GM21526 (cell line): Measurements from ENCODE around the gene VPS35.
"Not testable (repeated sequence)": the region's sequence is repeated elsewhere in the genome, so short reads cannot be mapped to it uniquely, and the experiment has no call there.

Source experiments
- ATAC-seq: cut with Tn5 transposase; IDR thresholded peaks from one replicate; pipeline ENCODE4 v1.9.1; 2021; ENCODE audit warnings: moderate library complexity; ENCODE audit not compliant: unreplicated experiment, low FRiP score

Gene VPS35

DNA sequence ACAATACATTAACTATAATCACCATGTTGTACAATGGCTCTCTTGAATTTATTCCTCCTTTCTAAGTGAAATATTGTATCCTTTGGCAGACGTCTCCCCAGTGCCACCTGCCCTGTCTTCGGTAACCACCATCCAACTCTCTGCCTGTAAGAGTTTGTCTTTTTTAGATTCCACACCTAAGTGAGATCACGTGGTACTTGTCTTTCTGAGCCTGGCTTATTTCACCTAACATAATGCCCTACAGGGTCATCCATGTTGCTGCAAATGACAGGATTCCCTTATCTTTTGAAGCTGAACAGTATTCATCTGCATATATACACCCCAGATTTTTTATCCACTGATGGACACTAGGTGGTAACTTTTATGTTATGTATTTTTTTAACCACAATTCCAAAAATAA is 24.7 kb upstream of the VPS35 start:
- ATAC-seq = no peak

DNA sequence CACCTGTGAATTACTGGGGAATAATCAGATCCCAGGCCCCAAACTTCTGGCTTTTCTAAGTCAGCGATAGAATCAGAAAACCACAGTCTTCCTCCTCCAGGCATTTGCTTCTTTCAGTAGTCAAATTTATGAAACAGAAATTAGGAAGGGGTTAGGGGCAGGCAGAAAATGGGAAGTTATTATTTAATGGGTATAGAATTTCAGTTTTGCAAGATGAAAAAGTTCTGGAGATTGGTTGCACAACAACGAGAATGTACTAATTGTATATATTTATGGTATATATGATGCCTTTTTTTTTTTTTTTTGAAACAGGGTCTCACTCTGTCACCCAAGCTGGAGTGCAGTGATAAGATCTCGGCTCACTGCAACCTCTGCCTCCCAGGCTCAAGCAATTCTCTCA is 23.9 kb upstream of the VPS35 start:
- ATAC-seq = no peak

DNA sequence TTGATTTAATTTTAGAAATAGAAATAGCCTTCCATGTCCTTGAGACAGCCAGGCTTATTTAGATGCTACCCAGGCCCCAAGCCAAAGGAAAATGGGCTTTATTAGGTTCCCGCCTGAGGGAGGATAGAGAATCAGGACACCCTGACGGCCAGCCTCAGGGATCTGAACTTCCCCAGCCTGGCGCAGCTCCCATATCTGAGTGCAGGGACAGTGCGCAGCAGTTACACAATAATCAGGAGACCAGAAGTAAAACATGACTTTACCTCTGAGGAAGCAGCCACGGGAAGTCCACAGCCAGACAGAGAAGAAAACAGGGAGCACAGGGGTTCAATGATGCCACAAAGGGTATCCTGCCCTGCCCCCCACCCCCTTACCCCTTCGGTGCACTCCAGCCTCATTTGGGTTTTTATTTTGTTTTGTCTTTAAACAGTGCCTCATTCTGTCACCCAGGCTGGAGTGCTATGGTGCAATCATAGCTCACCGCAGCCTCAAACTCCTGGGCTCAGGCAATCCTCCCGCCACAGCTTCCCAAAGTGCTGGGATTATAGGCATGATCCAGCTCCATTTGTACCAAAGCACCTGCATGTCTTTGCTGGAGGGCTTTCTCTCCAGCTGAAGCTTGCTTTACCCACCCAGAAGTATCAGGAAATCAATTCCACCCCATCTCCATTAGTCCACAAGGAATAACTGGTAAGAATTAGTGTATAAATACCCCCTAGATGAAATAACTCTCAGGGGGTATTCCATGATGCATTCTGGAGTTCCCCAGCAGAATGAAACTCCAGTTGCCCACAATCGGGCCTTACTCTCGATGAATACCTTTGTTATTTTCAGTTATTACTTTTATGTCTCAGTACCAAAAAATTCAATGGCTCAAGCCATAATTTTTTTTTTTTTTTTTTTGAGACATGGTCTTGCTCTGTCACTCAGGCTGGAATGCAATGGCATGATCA is 22.4 kb upstream of the VPS35 start:
- ATAC-seq = no peak

DNA sequence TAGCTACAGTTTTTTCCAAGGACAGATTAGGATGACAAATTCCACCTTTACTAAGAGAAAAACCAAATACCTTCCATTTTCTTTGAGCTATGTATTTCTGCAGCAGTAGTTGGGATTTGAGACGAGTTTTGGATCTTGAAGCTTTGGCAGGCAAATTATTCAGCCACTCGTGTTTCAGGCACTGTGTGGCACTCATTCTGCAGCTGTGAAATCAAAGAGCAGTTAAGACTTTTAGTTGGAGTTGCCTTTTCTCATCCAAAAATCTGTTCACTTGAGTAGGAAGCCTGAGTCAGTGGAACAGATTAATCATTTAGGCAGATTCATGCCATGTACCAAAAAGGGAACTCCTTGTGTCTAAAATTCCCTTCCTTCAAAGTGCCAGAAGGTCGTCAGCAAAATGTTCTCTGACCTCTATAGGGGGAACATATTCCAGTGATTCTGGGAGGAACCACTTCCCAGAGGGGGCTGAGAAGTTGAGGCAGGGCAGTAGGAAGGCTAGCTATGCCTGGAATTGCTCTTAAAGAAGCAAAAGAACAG is 20.6 kb upstream of the VPS35 start:
- no peak for ATAC-seq

DNA sequence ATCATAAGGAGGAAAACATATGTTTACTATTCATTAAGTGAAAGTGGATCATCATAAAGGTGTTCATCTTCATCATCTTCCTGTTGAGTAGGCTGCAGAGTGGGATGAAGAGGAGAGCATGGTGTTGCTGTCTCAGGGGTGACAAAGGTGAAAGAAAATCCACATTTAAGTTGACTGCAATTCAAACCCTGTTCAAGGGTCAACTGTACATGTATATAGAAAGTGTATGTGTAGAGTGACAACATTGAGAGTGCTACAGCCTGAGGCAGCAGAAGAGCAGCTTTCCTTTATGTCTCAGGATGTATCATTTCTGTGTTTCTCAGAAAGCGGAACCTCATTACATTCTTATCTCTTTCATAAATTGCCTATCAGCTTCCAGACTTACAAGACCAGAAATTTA is 17.7 kb upstream of the VPS35 start:
- ATAC-seq = no peak

DNA sequence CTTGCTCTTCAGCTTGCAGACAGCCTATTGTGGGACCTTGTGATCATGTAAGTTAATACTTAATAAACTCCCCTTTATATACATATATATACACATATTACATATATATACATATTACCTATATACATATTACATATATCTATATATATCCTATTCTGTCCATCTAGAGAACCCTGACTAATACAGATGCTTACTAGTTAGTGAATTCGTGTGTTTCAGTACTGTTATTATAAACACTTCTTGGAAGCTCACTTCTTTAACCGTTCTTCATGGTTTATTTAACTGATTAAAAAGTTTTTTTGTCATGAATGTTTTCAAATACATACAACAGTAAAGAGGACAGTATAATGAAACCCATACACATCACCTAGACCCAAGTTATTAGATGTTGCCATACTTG is 13.1 kb upstream of the VPS35 start:
- no peak for ATAC-seq

DNA sequence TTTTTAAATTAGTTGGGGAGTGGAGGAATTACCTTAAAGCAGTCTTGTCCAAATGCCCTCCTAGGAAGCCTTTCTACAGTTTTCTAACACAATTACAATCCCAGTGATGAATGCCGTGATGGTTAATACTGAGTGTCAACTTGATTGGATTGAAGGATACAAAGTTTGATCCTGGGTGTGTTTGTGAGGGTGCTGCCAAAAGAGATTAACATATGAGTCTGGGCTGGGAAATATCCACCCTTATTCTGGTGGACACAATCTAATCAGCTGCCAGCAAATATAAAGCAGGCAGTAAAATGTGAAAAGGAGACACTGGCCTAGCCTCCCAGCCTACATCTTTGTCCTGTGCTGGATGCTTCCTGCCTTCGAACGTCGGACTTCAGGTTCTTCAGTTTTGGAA is 12.6 kb upstream of the VPS35 start:
- no peak for ATAC-seq

DNA sequence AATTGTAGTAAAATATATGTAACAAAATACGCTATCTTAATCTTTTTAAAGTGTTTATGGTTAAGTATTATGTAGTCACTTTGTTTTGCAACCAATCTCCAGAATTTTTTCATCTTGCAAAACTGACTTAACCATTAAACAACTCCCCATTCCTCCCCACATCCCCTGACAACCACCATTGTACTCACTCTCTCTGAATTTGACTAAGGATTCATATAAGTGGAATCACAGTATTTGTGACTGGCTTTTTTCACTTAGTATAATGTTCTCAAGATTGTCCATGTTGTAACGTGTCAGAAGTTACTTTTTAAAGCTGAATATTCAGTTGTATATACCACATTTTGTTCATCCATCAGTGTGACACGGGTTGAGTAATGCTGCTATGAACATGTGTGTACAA is 11.1 kb upstream of the VPS35 start:
- no peak for ATAC-seq

DNA sequence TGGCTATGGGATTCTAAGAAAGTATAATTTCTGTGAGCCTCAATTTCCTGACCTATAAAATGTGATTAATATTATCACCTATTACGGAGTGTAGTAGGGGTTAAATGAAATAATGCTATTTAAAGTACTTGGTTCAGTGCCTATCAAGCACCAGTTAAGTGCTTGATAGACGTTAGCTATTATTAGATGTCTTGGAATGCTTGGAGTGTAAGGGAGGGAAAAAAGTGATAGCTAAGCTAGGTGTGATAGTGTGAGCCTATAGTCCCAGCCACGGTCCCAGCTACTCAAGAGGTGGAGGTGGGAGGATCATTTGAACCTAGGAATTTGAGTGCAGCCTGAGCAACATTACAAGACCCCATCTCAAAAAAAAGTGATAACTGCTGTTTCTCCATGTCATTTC is 8.0 kb upstream of the VPS35 start:
- no peak for ATAC-seq

DNA sequence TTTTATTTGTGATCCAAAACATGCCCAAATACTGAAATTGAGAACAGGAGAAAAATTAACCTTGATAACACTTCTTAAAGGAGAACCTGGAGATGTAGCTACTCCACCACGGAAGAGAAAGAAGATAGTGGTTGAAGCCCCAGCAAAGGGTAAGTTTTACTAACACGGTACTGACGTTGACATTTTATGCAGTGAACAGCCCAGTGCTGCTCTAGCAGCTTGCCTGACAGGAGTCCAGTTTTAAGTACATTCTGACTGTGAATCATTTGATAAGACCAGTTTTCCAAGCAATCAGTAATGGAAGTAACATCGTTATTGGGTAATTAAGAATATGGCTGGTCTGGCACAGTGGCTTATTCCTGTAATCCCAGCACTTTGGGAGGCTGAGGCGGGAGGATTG is 7.0 kb upstream of the VPS35 start:
- no peak for ATAC-seq

DNA sequence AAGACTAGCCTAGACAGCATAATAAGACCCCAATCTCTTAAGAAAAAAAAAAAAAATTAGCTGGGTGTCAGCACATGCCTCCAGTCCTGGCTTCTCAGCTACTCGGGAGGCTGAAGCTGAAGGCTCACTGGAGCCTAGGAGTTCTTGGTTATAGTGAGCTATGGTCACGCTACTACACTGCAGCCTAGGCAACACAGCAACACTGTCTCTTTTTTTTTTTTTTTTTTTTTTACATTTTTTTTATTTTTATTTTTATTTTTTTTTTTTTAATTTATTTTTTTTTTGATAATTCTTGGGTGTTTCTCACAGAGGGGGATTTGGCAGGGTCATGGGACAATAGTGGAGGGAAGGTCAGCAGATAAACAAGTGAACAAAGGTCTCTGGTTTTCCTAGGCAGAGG is 4.6 kb upstream of the VPS35 start:
- no peak for ATAC-seq

DNA sequence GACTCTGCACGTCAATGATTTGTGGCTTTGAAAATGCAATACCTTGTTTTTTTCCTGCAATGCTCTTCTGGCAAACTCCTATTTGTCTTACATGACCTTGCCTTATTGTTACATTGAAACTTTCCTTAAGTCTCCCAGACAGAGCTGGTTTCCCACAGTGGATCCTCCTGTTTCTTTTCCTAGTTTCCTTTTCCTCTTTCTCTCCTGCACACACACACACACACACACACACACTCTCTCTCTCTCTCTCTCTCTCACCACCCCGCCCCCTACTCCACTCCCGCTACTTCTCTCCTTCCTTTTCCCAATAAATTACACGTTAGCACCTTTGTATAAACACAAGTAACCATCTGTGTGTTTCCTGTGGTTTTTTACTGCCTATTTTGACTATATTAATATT is 2.7 kb upstream of the VPS35 start:
- no peak for ATAC-seq

DNA sequence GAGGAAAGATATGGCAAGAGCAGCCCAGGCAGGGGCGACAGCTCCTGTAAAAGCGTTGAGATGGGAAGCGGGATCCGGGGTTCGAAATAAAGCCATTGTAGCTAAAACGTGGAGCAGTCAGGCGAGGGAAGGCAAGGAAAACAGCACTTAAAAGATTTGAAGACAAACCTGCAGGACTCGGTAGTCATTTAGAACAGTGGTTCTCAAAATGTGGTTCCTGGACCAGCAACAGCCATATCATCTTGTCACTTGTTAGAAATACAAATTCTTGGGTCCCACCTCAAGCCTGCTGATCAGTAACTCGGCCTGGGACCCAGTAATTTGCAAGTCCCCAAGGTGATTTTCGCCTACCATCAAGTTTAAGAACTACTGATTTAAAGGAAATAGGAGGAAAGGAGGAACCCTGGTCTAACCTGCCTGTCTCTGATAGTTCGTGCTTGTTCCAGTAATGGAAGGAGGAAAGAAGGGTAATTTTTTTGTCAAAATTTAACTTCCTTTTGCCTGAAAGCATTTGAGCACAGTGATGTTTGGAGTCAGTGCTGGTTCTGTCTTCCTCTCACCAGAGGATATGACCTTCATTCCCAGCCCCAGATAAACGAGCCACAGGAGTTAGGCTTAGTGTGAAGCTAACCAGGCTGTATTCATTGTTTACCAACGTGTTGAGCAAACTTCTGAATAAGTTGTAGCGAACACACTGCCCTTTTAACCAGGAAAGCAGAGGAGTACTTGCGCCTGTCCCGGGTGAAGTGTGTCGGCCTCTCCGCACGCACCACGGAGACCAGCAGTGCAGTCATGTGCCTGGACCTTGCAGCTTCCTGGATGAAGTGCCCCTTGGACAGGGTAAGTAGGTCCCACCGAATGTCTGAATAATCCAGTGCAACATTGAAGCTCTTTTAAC is 1.6 kb upstream of the VPS35 start:
- no peak for ATAC-seq

DNA sequence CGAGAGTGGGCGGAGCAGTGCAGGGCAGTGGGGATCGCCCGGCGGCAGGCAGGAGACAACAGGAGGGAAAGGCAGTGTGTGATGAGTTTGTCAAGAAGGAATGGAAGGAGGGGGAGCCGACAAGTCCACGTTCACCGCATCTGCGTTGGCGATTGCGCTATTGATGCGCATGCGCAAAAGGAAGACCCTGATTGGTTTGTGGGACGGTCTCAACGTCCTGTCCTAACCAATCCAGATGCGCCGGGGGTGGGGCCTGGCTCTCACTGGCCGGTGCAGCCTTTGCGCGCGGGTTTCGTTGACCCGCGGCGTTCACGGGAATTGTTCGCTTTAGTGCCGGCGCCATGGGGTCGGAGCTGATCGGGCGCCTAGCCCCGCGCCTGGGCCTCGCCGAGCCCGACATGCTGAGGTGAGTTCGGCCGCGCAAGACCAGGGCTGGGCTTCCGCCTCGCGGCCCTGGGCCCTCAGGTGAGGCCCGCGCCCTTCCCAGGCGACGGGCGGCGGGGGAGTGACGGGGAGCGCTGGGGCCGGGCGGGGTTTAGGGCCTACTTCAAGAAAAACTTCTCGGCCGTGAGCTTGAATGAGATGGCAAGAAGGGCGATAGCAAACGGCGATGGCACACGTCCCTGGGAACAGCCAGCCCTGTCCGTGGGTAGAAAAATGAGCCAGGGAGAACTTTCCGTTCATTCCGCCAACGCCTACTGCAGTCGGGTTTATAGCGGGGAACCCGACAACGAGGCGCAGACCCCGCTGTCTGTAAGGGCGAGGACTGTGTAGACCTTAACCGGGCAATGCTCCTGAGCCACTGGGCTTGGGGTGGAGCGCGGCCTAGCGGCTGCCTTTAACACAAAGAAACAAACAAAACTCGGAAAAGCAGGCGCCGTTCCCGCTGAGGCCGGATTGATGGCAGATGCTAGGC is 645 bp upstream of the VPS35 start, which contains the start of gene ORC6:
ORC6 (plus strand) TSS at position 295 of the 916 bp plus-strand sequence; CDS start at position 342, 47 bp downstream.
- ATAC-seq = peak; percentile 67

DNA sequence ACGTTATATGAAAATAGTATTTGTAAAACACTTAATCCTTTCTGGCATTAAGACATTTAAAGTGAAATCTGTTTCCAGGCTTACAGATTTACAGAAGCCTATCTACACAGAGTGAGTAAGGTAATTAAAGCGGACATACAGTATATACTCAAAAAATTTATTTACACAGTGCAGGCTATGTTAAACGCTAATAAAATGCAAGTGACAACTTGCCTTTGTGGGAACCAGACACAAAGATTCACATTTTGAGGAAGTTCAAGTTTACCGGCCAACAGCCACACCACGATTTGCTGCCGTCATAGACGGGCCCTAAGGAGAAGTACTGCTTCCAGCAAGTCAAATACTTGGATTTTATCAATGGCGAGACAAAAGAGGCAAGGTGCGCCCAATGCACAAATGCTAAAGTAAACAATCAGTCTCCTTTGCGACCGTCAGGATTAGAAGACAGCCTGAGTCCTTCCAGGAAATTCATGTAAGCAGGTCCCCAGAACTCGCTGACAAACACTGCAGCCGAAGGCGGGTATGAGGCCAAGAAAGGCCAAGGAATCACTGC is 801 bp downstream of the VPS35 start:
- ATAC-seq = no peak

DNA sequence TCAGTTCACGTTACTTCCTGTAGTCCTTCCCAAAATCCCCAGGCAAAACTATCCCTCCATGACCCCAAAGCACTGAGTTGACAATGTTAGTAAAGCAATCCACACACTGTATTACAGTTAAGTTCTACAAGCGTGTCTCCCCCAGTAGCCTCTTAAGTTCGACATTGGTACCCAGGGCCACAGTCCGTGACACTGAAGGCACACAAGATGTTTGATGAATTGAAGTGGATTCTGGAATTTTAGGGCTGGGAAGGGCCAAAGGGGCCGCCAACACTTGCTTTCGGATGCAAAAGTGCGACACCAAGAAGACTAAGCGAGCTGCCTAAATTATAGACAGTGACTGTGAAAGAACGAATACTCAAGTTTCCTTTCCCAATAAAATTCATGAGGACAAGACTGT is 1.5 kb downstream of the VPS35 start:
- ATAC-seq = no peak

DNA sequence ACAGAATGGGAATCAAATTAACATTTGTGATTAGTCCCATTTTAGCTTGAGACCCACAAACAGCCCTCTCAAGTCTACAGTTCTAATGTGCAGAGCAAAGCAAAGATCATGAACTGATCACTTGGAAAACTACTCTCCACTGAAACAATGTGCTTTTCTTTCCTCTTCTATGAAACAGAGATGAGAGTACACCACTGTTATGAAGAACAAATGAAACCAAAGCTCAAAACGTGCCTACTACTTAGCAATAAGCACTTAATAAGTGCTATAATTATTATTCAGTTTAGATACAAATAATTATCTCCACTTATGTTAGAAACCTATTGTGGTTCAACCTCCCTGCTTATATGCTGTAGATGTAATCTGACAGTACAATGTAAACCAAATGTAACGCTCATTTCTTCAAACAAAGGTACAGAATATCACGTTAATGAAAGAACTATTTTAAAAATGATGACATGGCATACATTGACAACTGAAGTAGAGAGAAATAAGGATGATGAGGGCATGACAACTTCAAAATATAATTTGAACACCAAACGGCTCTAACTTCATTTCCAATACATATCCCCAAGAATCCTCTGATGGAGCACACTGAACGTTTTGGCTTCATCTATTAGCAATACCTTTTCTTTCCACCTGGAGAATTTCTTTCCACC is 2.0 kb downstream of the VPS35 start:
- no peak for ATAC-seq

DNA sequence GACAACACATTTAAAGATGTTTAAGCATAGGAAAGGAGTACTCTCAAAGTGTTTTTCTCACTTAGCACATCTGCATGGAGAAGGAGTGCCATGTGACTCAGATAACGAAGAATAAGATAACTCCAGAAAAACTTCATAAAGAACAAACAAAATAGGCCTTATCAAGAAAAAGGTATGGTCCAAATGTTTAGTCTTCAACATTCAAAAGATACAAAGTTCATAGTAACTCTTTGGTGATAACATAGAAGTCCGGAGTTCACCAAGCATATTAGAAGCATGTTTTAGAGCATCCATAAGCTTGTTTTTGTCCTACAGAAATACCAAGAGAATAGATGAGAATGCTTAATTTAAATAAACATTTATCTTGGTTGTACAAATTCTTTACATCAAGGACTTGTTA is 7.1 kb downstream of the VPS35 start:
- ATAC-seq = not testable (repeated sequence)

DNA sequence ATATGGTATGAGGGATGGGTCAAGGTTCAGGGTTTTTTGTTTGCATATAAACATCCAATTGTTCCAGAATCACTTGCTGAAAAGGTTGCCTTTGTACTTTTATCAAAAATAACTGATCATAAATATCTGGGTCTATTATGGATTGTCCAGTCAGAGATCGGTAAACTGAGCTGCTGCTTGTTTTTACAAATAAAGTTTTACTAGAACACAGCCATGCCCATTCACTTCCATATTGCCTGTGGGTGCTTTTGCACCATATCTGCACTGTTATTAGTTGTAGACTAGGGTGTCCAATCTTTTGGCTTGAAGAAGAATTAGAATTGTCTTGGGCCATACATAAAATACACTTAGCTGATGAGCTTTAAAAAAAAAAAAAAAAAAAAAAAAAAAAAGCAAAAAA is 11.0 kb downstream of the VPS35 start:
- ATAC-seq = not testable (repeated sequence)
